GM10847 (cell line): ENCODE measurements around the gene FBXW5.

ENCODE experiments used
- POLR2A ChIP-seq: IDR thresholded peaks from 2 replicates; pipeline ENCODE4 v1.6.1; 2011; ENCODE audit not compliant: insufficient read length; ENCODE audit errors: extremely low read depth

Gene FBXW5

DNA sequence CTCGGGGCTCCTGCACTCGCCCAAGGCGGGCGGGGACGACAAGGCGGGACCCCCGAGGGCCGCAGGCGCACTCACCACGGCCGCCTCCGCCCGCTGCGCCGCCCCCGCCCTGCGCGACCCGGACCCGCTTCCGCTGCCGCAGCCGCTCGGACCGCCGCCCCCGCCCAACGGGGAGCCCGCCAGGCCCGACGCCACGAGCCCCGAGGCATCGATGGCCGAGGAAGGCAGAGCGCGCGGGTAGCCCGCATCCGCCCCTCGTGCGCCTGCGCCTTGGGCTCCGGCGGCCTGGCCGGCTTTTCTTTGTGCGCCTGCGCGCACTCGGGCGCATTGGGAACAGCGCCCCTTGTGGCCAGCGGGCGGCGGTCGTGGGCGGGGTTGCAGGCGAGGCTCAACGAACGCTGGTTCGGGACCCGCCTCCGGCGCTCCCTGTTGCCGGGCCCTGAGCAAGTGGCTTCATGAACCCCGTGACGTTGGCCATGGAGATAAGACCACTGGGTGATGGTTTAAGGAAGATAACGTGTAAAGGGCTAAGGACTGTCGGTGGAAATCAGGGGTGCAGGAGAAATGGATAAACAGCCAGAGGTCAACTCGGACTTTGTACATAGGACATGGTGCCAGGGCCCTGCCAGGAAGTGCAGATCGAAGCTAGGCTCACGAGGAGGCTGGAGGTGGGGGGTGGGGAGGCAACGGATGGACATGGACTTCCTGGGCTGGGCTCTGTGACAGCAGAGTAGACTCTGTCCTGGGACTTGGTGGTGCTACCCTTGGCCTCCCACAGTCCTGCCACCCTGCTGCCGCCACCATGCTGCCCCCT lies at the start of gene FBXW5, which contains the start of gene C8G:
FBXW5 (minus strand) TSS at position 220 of the 814 bp plus-strand sequence. CDS start 655 bp downstream, outside the sequence.
C8G (plus strand) TSS at position 725 of the 814 bp plus-strand sequence; CDS start at position 803, 78 bp downstream.
- peak; percentile 63 for TF ChIP-seq POLR2A

GRCh38 chr9:136992819-136993369 lies 48.4 kb upstream of the FBXW5 start:
- TF ChIP-seq POLR2A = no peak

DNA sequence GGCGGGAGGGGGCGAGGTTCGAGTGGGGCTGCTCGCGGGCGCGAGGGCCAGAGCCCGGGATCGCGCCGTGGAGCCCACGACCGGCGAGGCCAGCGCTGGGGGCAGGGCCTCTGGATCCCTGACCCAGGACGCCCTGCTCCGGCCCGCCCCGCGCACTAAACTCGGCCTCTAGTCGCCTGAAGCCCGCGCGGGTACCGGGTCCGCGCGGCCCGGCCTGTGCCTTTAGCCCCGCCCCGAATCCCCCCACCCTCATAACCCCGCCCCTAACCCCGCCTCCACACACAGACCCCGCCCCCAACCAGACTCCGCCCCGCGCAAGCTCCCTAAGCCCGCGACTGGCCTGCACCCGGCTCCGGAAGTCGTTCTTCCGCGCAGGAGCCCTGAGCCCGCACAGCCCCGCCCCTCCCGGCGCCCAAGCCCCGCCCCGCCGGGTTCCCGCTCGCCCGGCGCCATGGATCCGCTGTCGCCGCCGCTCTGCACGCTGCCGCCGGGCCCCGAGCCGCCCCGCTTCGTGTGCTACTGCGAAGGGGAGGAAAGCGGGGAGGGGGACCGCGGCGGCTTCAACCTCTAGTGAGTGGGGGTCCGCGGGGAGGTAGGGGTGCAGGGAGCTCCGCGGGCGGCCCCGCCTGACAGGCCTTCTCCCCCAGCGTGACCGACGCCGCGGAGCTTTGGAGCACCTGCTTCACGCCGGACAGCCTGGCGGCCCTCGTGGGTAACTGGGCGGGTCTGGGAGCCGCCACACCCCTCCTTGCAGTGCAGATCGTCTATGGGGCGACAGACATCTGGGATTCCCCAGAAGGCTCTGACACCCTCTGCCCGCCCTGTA lies 47.7 kb upstream of the FBXW5 start, which contains the start of gene PAXX:
PAXX (plus strand) TSS at position 430 of the 826 bp plus-strand sequence; CDS start at position 452, 22 bp downstream.
- peak; percentile 53 for TF ChIP-seq POLR2A

- no peak for TF ChIP-seq POLR2A
Observed at GRCh38 chr9:136990242-136990911, 45.8 kb upstream of the FBXW5 start.

GRCh38 chr9:136988872-136989271 lies 44.3 kb upstream of the FBXW5 start:
- no peak for TF ChIP-seq POLR2A

DNA sequence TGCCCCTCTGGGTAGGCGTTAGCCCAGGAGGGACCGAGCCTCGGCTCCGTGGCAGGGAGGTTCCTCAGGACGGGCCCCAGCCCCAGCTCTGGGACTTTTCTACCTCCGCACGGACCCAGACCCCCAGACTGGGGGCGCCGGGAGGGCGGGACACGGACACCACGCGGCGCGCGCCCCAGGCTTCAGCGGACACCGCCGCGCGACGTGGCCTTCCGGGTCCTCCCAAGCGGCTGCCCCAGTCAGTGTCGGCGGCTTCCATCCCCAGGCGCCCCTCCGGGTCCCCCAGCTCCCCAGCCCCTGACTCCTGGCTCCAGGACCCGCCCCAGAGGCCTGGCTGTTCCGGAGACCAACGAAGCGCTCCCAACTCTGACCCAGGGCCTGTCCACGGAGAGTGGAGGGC lies 41.3 kb upstream of the FBXW5 start:
- TF ChIP-seq POLR2A = no peak

DNA sequence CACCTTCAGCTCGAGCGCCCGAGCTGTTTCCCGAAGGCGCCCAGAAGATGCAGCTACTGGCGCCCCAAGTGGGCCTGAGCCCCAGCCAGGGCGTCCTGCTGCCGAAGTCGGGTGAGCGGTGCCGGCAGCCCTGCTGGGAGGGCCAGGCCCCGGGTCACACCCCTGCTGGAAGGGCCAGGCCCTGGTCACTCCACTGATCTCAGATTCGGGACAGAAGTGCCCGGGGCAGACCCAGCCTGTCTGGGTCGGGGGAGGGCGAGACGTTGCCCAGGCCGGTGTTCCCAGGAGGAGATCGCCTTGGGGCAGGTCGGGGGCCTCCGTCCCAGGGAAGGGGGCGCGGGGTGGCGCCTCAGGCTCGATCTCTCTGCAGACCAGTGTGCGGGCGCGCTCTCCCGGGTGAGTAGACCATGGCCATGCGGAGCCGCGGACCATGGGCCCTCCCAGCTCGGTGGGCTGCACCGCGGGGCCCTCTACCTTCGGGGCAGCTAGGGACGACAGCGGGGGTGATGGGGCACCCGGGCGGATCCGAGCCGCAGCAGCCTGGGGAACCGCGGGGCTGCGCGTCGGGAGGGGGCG lies 40.6 kb upstream of the FBXW5 start:
- TF ChIP-seq POLR2A = no peak

DNA sequence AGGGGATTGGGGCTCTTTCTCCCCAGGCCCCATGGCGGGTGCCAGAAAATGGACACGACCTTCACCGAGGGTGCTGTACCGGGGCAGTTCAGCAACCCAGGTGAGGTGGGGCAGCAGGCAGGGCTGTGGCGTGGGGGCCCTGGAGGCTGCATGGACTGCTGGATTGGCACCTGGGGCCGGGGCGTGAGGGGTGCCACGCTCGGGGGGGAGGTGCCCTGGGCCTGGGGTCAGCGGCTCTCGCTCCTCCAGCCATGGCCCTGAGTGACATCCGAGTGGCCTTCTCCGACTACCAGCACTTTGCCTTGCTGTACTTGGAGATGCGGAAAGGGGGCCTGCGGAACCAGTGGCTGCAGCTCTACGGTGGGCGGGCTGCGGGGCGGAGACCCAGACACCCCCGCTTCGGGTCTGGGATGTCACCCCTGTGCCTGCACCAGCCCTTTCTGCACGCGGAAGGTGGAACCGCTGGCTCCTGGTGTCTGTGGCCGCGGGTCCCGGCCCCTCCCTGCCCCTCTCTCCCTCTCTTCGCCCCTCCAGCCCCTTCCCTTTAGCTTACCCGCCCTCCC lies 40.0 kb upstream of the FBXW5 start:
- TF ChIP-seq POLR2A = no peak

GRCh38 chr9:136983656-136984314 lies 39.2 kb upstream of the FBXW5 start:
- no peak for TF ChIP-seq POLR2A

GRCh38 chr9:136983167-136983566 lies 38.6 kb upstream of the FBXW5 start:
- TF ChIP-seq POLR2A = no peak

DNA sequence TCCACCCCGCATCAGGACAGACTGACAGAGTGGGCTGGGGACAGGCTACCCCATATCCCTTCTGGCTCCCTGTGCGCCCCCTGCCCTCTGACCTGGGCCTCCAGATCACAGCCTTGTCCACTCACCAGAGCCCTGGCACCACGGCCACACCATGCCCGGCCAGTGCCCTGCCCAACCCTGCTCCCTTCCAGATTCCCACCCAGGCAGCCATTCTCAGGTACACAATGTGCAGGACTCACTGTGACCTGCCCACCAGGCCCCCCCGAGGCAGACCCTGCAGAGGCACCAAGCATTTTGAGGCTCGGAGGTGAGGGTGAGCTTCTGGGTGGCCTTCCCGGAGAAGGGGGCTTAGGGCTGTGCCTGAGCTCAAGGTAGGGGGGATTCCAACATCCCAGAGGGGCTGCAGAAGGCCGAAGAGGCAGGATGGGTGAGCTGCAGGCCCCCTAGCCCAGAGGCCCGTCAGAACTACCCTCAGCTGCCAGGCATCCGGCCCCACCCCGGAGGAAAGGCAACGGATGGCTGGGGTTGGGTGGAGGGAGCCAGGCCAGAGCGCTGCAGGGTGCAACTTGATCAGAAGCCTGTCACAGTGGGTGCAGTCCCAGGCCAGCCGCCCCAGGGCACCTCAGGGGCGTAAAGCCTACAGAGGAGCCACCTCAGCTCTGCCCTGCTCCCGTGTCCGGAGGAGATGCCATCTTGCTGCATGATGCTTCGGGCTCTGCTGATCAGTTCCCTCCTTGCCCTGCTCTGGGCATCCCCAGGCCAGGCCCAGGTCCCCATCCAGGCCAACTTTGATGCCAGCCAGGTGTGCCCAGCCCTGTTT lies 37.9 kb upstream of the FBXW5 start, which contains the start of gene LCNL1:
LCNL1 (plus strand) TSS at position 762 of the 820 bp plus-strand sequence. CDS start 594 bp downstream, outside the sequence.
- TF ChIP-seq POLR2A = no peak

DNA sequence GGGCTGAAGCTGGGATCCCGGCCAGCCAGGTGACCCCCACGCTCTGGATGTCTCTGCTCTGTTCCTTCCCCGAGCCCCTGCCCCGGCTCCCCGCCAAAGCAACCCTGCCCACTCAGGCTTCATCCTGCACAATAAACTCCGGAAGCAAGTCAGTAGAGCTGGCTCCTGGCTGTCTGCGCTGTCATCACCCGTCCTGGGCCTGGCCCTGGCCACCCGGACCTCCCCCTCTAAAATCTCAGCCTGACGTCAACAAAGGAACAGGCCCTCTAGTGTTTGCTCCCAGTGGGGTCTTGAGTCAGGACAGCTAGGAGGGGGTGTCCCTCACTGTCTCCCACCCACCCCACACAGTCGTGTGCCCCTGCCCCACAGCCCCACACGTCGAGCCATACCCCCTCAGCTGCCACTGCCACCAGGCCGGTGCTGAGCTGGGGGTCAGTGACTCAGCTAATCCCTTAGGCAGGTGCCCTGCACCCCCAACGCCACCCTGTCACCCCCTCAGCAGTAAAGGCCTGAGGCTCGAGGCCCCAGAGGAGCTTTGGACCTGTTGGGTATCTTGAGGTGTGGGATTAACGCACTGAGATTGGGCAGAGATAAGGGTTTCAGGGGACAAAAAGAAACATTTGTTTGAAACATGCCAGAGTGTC lies 37.2 kb upstream of the FBXW5 start:
- TF ChIP-seq POLR2A = no peak
